GM12878 (cell line): ENCODE results near the gene HLA-G.

Experiments used
- BCL11A ChIP-seq: IDR thresholded peaks from 2 replicates; pipeline ENCODE4 v1.6.1; 2011; ENCODE audit warnings: low read depth, low read length
- CBX5 ChIP-seq: sonication (generic); IDR thresholded peaks from 2 replicates; pipeline ENCODE4 v1.6.1; 2016; ENCODE audit warnings: low read depth, moderate library complexity, mild to moderate bottlenecking, inconsistent platforms
- CTCF ChIP-seq, 3 experiments: IDR thresholded peaks in 2 of 3; conservative IDR thresholded peaks in 1 of 3; 2 replicates each; pipeline ENCODE4 v1.5.1; 2011; ENCODE audit warnings: low read depth in 3 of 3, low read length in 3 of 3, mild to moderate bottlenecking in 3 of 3, control low read depth in 2 of 3, moderate library complexity in 2 of 3, inconsistent platforms in 1 of 3, mixed read lengths in 1 of 3; ENCODE audit not compliant: control insufficient read depth in 2 of 3, insufficient read depth in 1 of 3; ENCODE audit errors: extremely low read depth in 1 of 3
- HCFC1 ChIP-seq: fragments of 150-350 bp; IDR thresholded peaks from 2 replicates; pipeline ENCODE4 v1.6.1; 2014; ENCODE audit warnings: low read length
- KDM1A ChIP-seq: fragments of 200-600 bp; sonication (generic); IDR thresholded peaks from 2 replicates; pipeline ENCODE4 v1.6.1; 2016; ENCODE audit warnings: borderline replicate concordance
- NRF1 ChIP-seq: conservative IDR thresholded peaks from 2 replicates; pipeline ENCODE4 v1.6.1; 2011; ENCODE audit warnings: mild to moderate bottlenecking, low read depth, low read length, improper control_type of control experiment
- POLR2A ChIP-seq: IDR thresholded peaks from 2 replicates; pipeline ENCODE4 v1.6.1; 2011; ENCODE audit warnings: low read depth, mild to moderate bottlenecking, low read length
- REST ChIP-seq: IDR thresholded peaks from 2 replicates; pipeline ENCODE4 v1.6.1; 2012; ENCODE audit warnings: mild to moderate bottlenecking, low read depth, low read length
- SMC3 ChIP-seq: IDR thresholded peaks from 2 replicates; pipeline ENCODE4 v1.6.1; 2011; ENCODE audit warnings: low read length, improper control_type of control experiment, borderline replicate concordance
- TAF1 ChIP-seq: IDR thresholded peaks from 2 replicates; pipeline ENCODE4 v1.6.1; 2011; ENCODE audit warnings: mild to moderate bottlenecking, low read depth, low read length, borderline replicate concordance

GRCh38 chr6:29814379-29815117, 13.1 kb upstream of the HLA-G start:
- TF ChIP-seq CTCF (IDR thresholded peaks at IDR 0.05 in 2 of 3, conservative IDR thresholded peaks at IDR 0.05 in 1 of 3; ENCODE audit: control insufficient read depth in 2 of 3, extremely low read depth in 1 of 3, insufficient read depth in 1 of 3, low read depth in 3 of 3, low read length in 3 of 3) (no peak), REST (no peak), POLR2A (no peak), CBX5 (no peak), BCL11A (no peak), NRF1 (no peak), HCFC1 (no peak), TAF1 (no peak), SMC3 (no peak), KDM1A (no peak)
